GM19467 (cell line): ENCODE measurements around the gene TSPAN3.
A peak's percentile ranks its signal among the peaks of the same experiment; 100 is the strongest.

Experiments used
- ATAC-seq: cut with Tn5 transposase; IDR thresholded peaks from one replicate; pipeline ENCODE4 v1.9.1; 2021; ENCODE audit warnings: mild to moderate bottlenecking, moderate library complexity; ENCODE audit not compliant: unreplicated experiment

Gene TSPAN3

DNA sequence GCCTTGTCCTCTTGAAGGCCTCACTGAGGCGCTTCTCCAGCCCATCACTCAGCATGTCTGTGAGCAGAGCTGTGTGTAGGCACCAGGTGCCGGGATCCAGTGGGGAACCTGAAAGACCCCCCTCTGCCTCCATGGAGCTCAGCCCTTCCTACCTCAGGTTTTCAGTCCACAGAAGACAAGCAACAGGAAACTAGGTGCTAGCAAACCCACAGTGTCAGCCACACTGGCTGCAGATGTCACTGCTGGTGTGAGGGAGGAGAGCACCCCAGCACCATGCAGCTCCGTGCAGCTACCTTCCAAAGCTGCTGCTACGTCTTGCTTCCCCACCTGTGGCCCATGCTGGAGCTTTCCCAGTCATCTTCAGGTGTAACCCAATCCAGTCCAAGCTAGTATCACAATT is 58.0 kb downstream of the TSPAN3 start:
- no peak for ATAC-seq

GRCh38 chr15:77012117-77012712 is 58.7 kb downstream of the TSPAN3 start:
- ATAC-seq, result no peak

- no peak for ATAC-seq
These were observed 60.1 kb downstream of the TSPAN3 start for GRCh38 chr15:77010857-77011256.

DNA sequence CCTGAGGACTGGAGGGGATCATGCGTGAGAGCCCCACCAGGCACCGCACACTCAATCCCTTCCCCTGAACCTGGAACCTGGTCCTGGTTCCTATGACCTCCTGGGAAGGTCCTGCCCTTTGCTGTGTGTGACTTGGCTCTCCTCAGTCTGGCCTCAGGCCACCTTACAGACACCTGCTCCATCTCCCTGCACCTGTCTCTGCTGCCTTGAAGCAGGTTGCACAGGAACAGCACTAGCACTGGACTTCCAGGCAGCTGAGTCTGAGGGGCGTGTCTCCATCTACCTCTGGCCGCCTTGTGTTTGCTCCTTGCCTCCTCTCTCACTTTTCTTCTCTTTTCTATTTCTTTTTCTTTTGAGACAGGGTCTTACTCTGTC is 60.6 kb downstream of the TSPAN3 start:
- ATAC-seq, result no peak

DNA sequence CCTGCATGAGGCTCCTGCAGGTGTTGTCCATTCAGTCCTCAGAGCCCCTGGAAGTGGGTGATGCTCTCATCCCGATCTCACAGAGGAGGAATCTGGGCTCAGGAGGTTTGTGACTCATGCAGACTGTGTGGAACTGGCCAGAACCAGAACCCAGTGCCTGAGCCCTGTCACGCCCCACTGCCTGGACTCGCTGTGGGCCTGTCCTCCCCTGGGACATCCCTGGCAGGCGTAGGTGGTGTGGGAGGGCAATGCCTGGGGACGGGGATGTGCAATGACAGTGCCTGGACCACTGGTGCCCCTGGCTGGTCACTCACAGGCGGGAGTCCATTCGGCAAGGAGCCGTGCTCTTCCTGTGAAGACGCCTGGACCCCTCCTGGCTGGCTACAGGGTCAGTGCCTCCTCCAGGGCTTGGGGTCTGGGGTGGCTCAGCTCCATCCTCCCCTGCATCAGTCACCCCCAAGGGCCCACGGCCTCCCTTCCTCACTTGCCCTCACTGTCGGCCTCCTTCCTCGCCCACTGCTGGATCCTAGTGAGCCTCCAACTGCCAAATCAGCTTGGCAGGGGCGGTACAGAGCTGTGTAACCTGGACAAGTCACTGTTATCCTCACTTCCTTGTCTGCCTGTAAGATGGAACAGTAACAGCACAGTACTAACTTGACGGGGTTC is 61.1 kb downstream of the TSPAN3 start:
- no peak for ATAC-seq

- ATAC-seq, result no peak
These were observed 61.7 kb downstream of the TSPAN3 start for GRCh38 chr15:77009176-77009575.

- ATAC-seq, result no peak
These were observed 66.7 kb downstream of the TSPAN3 start for GRCh38 chr15:77004189-77004588.

- peak; percentile 70 for ATAC-seq
These were observed 67.7 kb downstream of the TSPAN3 start for GRCh38 chr15:77002954-77003912.

GRCh38 chr15:77002436-77002835 is 68.5 kb downstream of the TSPAN3 start:
- no peak for ATAC-seq

- ATAC-seq, result no peak
These were observed 68.9 kb downstream of the TSPAN3 start for GRCh38 chr15:77001966-77002365.

DNA sequence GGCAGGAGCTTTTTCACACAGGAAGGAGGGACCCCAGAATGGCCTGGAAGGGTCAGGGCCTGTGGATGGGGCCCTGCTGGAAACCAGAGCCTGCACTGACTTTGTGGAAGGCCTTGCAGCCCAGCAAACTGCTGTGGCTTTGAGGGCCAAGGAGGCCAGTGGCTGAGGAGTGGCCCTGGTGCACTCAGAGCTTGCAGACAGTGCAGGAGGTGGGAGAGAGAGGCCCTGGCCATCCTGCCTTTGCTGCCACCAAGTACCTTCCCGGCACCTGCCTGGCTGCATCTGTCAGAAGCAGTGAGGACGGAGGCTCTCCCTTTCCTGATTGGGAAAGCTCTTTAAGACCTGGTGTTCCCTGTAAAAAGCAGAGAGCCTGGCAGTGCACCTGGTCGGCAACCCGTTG is 69.6 kb downstream of the TSPAN3 start:
- ATAC-seq, result no peak

GRCh38 chr15:76999996-77000395 is 70.9 kb downstream of the TSPAN3 start:
- no peak for ATAC-seq

- ATAC-seq, result no peak
These were observed 72.1 kb downstream of the TSPAN3 start for GRCh38 chr15:76998663-76999285.

DNA sequence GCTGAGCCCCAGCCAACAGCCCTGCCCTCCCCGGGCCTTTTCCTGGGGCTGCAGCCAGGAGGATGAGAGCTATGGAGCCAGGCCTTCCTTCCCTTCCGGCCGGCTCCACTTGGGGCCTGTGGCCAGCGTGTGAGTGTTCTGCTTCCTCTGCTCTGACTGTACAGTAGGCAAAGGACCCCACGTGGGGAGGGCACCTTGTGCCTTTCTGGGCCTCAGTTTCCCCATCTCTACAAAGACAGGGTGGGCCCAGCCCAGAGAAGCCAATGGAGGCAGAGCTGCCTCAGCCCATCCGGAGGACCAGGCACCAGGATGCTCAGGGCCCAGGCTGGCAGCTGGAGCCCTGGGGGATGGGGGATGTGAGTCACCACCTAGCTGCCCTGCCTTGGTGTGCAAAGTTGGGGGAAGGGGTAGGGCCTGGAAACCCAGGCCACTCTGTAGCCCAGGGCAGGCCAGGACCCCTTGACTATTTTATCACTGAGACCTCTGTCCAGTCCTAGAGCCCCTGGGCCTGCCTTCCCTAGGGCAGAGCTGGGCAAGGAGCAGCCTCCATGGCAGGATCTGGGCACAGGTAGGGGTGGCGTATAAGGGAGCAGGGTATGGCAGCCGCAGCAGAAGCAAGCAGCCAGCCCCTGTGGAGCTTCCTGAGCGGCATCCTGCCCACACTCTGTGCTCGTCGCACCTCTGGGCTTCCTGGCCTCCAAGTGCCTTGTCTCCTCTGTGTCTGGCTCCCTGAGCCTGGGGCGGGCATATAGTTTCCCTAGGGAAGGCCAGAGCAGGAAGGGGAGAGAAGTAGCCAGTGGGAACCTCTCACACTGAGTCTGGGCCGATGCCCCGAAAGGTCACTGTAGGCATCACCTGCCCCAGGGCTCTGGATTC is 74.1 kb downstream of the TSPAN3 start:
- ATAC-seq, result no peak

GRCh38 chr15:76996076-76996525 is 74.8 kb downstream of the TSPAN3 start:
- no peak for ATAC-seq

DNA sequence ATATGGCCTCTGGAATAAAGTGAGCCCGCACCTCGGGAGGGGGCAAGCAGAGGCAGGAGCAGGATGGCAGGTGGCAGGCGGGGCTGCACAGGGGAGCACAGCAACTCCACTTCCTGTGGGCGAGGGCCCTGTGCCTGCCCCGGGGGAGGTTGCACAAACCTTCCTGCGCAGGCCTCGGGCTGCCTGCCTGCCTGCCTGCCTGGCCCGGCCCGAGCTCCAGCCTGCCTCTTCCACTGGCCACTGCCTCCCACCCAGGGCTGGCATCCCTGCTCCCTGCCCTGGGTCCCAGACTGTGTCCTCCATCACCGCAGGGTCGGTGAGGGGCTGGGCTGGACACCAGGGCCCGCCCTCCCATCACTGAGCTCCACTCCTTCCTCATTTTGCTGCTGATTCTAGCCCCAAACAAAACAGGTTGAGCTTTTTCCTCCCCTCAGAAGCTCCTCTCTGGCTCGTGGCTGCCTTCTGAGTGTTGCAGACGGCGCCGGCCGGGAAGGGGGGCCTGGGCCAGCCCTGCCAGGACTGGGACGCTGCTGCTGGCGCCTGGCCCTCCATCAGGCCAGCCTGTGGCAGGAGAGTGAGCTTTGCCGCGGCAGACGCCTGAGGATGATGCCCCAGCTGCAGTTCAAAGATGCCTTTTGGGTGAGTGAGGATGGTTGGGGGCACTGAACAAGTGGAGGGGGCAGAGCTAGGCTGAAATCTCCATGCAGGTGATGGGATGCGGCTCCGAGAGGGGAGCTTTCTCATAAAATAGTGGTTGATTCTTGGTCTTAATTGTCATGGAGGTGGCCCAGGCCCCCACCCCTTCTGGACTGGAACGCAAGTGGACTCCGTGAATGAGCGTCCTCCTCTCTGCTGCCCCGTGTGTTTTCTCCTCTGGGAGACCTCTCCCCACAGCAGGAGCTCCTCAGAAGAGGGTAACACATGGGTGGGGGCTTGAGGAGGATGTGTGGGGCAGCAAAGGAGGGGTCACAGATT is 75.7 kb downstream of the TSPAN3 start, which contains the start of gene PSTPIP1:
Gene PSTPIP1 (plus strand): TSS at position 156 of the 975 bp plus-strand sequence. CDS start 448 bp downstream, at position 604.
- ATAC-seq, result peak; percentile 55

- no peak for ATAC-seq
These were observed 76.4 kb downstream of the TSPAN3 start for GRCh38 chr15:76994496-76994895.

DNA sequence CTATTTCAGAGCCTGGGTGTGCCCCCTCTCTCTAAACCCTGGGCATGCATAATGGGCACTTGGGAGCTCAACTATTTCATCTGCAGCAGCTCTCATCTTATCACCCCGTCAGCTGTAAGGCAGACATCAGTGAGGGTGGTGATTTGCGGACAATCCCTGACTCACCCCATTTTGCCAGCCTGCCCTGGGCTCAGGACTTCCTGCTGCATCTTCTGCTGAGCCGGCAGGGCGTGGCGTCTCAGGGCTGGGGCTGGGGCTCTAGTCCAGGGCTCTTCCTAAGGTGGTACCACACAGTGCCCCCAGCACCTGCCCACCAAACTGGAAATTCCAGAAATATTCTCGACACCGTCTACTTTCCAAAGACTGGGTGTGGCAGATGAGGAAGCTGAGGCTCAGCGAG is 76.9 kb downstream of the TSPAN3 start:
- ATAC-seq, result no peak
